Activated gamma-delta T cell treated with Interleukin-2 at 50 U/mL for 16 hours (primary cell): Measurements from ENCODE around the gene NME7.
"Not testable (repeated sequence)": the region's sequence is repeated elsewhere in the genome, so short reads cannot be mapped to it uniquely, and the experiment has no call there.

Source experiments
- DNase-seq: peaks from one replicate; pipeline ENCODE4 v3.0.0-alpha.2; 2020

The NME7 gene, protein sequence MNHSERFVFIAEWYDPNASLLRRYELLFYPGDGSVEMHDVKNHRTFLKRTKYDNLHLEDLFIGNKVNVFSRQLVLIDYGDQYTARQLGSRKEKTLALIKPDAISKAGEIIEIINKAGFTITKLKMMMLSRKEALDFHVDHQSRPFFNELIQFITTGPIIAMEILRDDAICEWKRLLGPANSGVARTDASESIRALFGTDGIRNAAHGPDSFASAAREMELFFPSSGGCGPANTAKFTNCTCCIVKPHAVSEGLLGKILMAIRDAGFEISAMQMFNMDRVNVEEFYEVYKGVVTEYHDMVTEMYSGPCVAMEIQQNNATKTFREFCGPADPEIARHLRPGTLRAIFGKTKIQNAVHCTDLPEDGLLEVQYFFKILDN

DNA sequence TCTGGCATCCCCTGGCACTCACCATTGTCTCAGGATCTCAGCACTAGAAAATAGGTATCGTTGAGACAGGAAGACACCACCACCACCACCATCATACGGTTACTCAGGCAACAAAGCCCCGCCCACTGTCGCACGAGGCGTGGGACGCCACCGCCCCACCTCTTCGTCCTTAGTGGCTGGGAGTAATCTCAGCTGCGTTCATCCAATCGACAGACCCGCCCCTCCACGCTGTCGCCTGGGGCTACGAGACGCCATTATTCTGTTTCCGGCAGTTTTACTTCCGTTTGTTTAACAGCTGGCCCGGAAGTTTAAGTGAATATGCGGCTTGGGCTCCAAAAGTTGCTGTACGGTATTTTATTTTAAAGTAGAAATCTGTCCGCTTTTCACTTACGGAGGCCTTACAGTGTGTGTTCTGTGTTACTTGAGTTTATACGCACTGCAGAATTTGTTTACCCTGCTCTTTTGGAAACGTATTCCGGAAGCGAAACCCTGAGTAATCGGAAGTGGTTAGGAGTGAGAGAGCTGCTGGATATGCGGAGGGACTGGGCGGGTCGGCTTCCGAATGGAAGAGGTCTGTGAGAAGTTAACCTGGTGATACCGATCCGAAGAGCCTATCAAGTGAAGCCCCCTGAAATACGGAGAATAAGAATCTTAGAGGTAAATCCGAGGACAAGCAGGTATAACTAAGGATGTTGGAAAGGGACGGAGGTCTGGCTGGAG is at the start of gene NME7, which contains the start of gene BLZF1:
TSS of gene NME7 (minus strand) at position 112 of the 720 bp plus-strand sequence. CDS start at position 25, 87 bp downstream.
TSS of gene BLZF1 (plus strand) at position 510 of the 720 bp plus-strand sequence. CDS start 1,328 bp downstream, outside the sequence.
- peak; percentile 98 for DNase-seq

DNA sequence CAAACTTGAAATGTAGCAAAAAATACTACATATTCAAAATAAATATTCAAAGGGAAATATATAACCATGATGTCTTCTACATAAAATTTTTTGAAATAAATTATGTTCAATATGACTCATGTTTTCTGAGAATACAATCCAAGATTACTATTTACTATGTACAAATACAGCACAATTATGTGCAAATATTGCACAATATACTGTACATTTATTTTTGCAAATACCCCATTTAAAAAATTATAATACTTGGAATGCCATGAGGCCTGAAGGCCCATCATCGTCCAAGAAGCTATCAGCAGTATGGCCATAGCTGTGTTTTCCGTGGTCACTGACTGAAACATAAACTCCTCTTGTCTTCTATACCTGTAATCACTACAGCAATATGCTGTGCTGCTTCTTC is 47.4 kb upstream of the NME7 start:
- no peak for DNase-seq

DNA sequence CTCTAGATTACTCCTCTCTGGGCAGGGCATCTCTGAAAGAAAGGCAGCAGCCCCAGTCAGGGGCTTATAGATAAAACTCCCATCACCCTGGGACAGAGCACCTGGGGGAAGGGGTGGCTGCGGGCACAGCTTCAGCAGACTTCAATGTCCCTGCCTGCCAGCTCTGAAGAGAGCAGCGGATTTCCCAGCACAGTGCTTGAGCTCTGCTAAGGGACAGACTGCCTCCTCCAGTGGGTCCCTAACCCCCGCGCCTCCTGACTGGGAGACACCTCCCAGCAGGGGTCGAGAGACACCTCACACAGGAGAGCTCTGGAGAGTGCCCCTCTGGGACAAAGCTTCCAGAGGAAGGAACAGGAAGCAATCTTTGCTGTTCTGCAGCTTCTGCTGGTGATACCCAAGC is 40.7 kb upstream of the NME7 start:
- DNase-seq = not testable (repeated sequence)

GRCh38 chr1:169402578-169402977 is 35.0 kb upstream of the NME7 start:
- DNase-seq = not testable (repeated sequence)

DNA sequence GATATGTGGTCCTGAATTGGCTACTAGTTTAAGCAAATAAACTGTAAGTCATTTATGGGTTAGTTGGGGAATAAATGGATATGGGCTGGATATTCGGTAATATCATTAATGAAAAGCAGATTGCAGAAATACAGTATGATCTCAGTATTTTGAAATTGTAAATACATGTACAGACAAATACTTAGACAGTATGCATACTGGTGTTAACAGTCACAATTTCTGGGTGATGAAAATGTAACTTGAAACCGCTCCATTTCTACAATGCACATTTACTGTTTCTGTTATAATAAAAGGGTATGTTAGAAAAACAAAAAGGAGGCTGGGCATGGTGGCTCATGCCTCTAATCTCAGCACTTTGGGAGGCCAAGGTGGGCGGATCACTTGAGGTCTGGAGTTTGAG is 28.4 kb upstream of the NME7 start:
- no peak for DNase-seq

DNA sequence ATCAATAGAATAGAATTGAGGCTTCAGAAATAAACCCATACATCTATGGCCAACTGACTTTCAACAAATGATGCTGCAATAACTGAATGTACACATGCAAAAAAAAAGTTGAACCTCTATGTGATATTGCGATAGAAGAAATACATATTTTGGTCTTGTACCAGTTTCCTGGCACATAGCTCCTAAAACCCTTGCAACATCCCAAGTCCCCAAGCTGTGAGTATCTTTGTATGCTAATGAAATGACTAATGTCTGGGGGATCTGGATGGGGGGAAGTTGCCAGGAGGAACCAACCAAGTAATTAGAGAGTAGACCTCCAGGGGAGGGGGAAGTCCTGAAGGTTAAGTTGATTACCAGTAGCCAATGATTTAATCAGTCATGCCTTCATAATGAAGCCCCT is 24.8 kb upstream of the NME7 start:
- no peak for DNase-seq

GRCh38 chr1:169390303-169390702 is 22.7 kb upstream of the NME7 start:
- DNase-seq = no peak

DNA sequence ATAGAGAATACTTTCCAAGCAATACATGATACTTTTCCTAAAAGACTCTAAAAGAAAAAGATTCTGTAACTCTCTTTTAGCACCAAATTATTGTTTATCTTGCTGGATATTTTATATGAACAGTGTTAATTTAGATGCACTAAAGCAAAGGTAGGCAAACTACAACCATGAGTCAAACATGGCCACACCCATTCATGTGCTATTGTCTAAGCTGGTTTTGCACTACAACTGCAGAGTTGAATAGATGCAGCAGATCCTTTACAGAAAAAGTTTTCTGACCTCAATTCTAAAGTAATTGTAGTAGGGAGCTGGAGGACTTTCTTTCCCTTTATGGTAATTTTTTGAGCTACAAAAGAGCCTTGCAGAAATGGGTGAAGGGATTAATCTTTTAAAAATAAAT is 19.8 kb upstream of the NME7 start:
- DNase-seq = no peak

- DNase-seq = no peak
Observed at GRCh38 chr1:169383449-169383848, 15.9 kb upstream of the NME7 start.

- no peak for DNase-seq
Observed at GRCh38 chr1:169381162-169381561, 13.6 kb upstream of the NME7 start.

GRCh38 chr1:169371404-169371803 is 3.8 kb upstream of the NME7 start:
- no peak for DNase-seq

DNA sequence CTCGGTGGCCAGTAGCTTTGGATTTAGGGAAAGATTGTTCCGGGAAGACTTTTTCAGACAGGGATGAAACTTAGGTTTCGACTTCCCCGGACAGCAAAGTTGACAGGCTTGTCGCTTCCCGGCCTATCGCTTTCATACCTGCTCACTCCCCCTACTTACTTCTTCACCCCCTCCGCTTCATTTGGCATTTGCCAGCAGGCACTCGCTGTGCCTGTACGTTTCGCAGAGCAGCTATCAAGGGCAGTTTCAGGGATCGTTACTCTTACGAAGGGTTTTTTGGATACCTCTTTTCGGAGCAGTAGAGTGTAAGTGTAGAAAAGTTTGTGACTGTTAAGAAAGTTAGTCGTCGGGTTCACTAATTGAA is 791 bp upstream of the NME7 start:
- peak; percentile 18 for DNase-seq

DNA sequence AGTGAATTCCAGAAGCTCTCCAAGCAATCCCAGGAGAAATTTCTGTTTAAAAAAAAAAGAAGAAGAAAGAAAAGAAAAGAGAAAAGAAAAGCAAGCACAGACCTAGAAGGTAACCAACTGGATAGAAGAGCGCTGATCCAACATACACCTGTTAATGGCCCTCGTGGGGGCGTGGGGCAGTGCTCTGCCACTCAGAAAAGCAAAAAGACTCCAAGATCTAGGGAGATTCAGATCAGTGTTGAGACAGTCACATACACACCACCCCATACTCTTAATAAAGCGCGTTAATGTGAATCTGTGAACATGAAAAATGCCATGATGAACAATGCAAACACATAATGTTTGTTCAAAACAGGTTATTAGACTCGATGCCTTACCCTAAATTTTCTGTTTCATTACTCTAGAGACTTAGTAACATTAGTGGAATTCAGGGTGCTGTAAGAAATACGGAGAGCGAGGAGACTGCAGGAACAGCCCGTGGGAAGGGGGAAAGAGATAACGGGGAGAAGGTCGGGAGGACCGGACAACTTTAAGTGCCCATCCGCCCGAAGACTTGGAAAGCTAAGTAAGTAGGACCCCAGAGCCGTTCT is 406 bp downstream of the NME7 start:
- no peak for DNase-seq

GRCh38 chr1:169364948-169365347 is 2.6 kb downstream of the NME7 start:
- no peak for DNase-seq

DNA sequence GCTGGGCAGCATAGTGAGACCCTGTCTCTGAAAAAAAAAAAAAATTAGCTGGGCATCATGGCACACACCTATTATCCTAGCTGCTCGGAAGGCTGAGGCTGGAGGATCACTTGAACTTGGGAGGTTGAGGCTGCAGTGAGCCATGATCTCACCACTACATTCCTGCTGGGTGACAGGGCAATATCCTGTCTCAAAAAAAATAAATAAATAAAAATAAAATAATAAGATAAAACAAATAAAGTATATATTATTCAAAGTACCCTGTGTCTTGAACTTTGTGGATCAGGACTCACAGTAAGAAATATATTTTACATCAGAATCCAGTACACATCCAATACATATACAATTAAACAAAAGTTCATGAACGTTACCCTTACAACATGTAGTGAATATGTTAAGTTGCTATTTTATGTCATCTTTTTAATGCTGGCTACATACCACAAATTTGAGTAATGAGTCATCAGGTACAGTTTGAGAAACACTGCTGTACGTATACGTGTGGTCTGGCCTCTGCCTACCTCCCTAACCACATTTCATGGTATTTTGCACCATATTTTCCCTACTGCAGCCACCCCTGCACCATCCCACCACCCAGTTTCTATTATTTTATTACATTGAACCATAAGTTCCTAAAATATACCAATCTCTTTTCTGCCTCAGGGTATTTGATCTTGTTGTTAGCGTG is 4.4 kb downstream of the NME7 start:
- DNase-seq = no peak

DNA sequence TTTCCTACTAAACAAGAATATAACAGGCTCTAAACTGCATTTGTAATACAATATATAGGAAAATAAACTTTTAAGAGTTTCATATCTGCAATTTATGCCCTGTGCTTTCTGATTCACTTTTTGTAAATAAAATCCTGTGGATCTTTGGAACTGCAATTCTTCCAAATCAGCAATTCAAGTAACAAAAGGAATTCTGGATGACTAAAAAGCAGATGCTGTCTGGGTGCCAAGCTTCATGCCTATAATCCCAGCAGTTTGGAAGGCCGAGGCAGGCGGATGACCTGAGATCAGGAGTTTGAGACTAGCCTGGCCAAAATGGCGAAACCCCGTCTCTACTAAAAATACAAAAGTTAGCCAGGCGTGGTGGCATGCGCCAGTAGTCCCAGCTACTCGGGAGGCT is 6.3 kb downstream of the NME7 start:
- DNase-seq = no peak

DNA sequence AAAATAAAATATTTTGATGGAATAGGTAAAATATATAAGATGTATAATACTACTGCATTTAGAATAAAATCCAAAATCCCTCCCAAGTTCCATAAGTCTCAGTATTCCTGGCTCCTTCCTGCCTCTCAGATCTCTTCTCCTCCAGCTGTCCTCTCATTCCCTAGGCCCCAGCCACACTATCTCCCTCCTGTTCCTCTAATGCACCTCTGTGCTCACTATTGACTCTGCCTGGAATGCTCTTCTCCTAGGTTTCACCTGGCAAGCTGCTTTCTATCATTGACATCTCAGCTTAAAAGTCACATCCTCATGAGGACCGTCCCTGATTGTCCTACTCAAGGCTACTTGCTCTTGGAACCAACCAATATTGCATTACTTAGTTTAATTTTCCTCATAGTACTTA is 7.2 kb downstream of the NME7 start:
- no peak for DNase-seq

GRCh38 chr1:169348383-169349036 is 19.1 kb downstream of the NME7 start:
- DNase-seq = peak; percentile 36

DNA sequence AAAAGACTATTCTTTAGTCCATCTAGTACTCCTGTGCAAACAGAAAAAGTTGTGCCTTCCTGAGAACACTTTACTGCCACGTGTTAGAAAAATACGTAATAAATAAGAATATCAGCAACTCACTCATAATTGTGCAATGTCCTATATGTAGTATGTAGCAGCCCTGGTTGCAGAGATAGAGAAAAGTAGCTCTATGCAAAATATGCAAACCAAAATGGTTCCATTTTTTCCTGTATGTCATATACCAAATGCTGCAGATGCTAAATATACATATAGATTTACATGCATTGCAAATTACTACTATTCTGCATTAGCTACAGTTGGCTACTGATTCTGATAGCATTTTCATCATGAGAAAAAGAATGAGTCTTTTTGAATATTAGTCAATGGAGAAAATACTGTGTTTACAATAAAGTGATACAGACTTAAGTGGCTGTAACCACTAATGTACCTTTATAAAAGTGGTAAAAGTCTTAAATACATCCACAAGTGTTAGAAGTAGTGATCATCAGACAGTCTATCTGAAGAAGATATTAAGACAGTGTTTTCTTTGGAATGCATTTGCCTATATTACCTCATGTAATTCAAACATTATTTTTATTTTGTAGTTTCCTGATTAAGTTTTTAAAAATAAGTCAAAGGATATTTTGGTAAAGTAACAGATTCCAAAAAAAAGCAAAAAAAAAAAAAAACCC is 19.8 kb downstream of the NME7 start:
- DNase-seq = no peak

DNA sequence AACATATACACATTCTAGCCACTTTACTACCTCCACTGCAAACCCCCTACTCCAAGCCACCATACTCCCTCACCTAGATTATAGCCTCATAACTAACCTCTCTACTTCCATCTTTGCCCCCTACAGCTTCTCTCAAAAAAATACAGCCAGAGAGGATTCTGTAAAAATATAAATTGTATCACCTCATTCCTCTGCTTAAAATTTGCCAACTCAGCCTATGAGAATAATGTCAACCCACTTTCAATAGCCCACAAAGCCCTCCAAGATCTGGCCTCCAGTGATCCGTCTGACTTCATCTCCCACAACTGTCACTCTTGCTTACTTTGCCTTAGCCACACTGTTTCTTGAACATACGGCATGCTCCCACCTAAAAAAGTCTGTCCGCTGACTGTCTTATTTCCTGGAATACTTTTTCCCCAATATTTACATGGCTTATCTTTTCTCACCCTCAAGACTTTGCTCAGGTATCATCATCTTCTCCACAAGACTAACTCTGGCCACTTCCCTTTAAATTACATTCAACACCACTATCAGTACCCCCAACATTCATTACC is 21.5 kb downstream of the NME7 start:
- no peak for DNase-seq

GRCh38 chr1:169345511-169345910 is 22.1 kb downstream of the NME7 start:
- DNase-seq = no peak

GRCh38 chr1:169342096-169342495 is 25.5 kb downstream of the NME7 start:
- not testable (repeated sequence) for DNase-seq
